ENCODE measurements around the gene ANKFN1. TPM values are rescaled to one million over a fixed set of nuclear protein-coding genes. Genes with fewer than 3 reads are reported as not detected.
A peak's percentile ranks its signal among the peaks of the same experiment; 100 is the strongest.

Gene ANKFN1
- total and polyA plus RNA-seq, 11 donors = not detected

DNA sequence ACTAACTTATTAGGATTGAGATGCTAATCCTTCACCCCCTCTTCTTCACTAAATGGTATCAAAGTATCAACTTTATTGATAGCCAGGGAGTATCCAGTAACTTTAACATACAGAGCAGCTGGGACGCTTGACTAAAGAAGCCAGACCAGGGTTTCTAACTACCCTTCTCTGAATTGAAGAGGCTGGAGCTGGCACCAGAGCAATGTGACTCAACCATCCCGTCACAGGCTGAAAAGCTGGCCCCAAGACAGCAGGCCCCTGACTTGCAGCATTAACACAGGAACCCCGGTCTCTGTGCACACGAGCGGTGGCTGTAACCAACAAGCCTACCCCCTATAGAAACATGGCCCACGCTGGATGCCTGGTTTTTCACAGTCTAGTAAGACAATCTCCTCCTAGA is 59.8 kb downstream of the ANKFN1 start:
- Histone ChIP-seq H3K9me3 (peaks cover 0 to 17% (median 0%) of the 10 kb centered on the region in 12 donors), H3K27me3 (no peaks in the 10 kb centered on the region), H3K4me3 (no peak overlapping the region), H3K36me3 (no peaks in the 10 kb centered on the region), H3K4me1 (no peaks in the 10 kb centered on the region), H3K27ac (no peak overlapping the region)
- intact Hi-C loops (cut with DNase I) = no loop called here
- no peak for ATAC-seq
- no peak for DNase-seq
- WGBS, 4 donors = 71 to 86% (median 76%) methylated on average over 6 of the region's 6 CpGs
- TF ChIP-seq POLR2A (IDR thresholded peaks at IDR 0.05) (no peak), CTCF (IDR thresholded peaks at IDR 0.05) (no peak)

GRCh38 chr17:56217921-56218320 is 64.6 kb downstream of the ANKFN1 start:
- Histone ChIP-seq H3K4me1 (no peaks in the 10 kb centered on the region), H3K9me3 (no peaks in the 10 kb centered on the region), H3K27ac (no peak overlapping the region), H3K27me3 (no peaks in the 10 kb centered on the region), H3K36me3 (no peaks in the 10 kb centered on the region), H3K4me3 (no peak overlapping the region)
- intact Hi-C loops (cut with DNase I) = no loop called here
- TF ChIP-seq POLR2A (IDR thresholded peaks at IDR 0.05) (no peak), CTCF (IDR thresholded peaks at IDR 0.05) (no peak)
- no peak for DNase-seq
- WGBS, 4 donors = 86 to 92% (median 89%) methylated on average over 2 of the region's 2 CpGs
- ATAC-seq = no peak

GRCh38 chr17:56222255-56222654 is 69.0 kb downstream of the ANKFN1 start:
- intact Hi-C loops (cut with DNase I) = no loop called here
- TF ChIP-seq CTCF (IDR thresholded peaks at IDR 0.05) (no peak), POLR2A (IDR thresholded peaks at IDR 0.05) (no peak)
- no peaks in the 10 kb centered on the region for H3K27me3 ChIP-seq
- DNase-seq = no peak
- H3K36me3 ChIP-seq = no peaks in the 10 kb centered on the region
- no peaks in the 10 kb centered on the region for H3K4me1 ChIP-seq
- no peak overlapping the region for H3K4me3 ChIP-seq
- no peaks in the 10 kb centered on the region for H3K9me3 ChIP-seq
- ATAC-seq = no peak
- WGBS, 4 donors = 90 to 98% (median 95%) methylated on average over 1 of the region's 1 CpG
- no peak overlapping the region for H3K27ac ChIP-seq

- Histone ChIP-seq H3K27ac (no peak overlapping the region), H3K27me3 (no peaks in the 10 kb centered on the region), H3K4me1 (peaks cover 0 to 9% (median 0%) of the 10 kb centered on the region in 12 donors), H3K4me3 (no peak overlapping the region), H3K36me3 (no peaks in the 10 kb centered on the region), H3K9me3 (peaks cover 0 to 6% (median 0%) of the 10 kb centered on the region in 12 donors)
- ATAC-seq (peak in 1 of 4 donors; percentile 24), DNase-seq (peak in 1 of 5 donors; percentile 25)
- TF ChIP-seq CTCF (IDR thresholded peaks at IDR 0.05) (no peak), POLR2A (IDR thresholded peaks at IDR 0.05) (no peak)
- intact Hi-C loops (cut with DNase I) = loop anchor here in 1 of 10 donors (5.0 kb wide), 1 partner anchor 48 kb away; no protein-coding TSS in a partner anchor
- 64 to 72% (median 69%) methylated on average over 4 of the region's 4 CpGs for WGBS, 4 donors
These were observed 77.4 kb downstream of the ANKFN1 start for GRCh38 chr17:56230660-56231059.
